Measurements from ENCODE around the gene MAST2. TPM values are rescaled to one million over a fixed set of nuclear protein-coding genes. Genes with fewer than 3 reads are reported as not detected.

MAST2 gene
- total and polyA plus RNA-seq, 3 experiments from 2014 or later: 5.6 to 29.9 (median 29.5) TPM

- Histone ChIP-seq H3K9me3 (ENCODE audit: low read length) (no peaks in the 10 kb centered on the region), H3K4me1 (ENCODE audit: insufficient read depth, low read length) (no peaks in the 10 kb centered on the region), H3K27me3 (ENCODE audit: insufficient read depth, low read length, poor library complexity, severe bottlenecking) (no peaks in the 10 kb centered on the region), H3K4me3 (ENCODE audit: low read length) (no peak overlapping the region), H3K36me3 (ENCODE audit: insufficient read depth, low read length) (no peaks in the 10 kb centered on the region), H3K27ac (ENCODE audit: low read depth, low read length) (no peak overlapping the region)
- CTCF ChIA-PET: no interaction called here
- Mint-ChIP-seq H3K36me3 (peaks cover 20 to 48% (median 25%) of the 10 kb centered on the region in 3 donors), H3K4me3 (no peak overlapping the region), H3K4me1 (no peaks in the 10 kb centered on the region), H3K9me3 (no peaks in the 10 kb centered on the region), H3K27ac (peak overlapping the region in 1 of 8 donors; percentile 23), H3K27me3 (no peaks in the 10 kb centered on the region)
- POLR2A ChIA-PET: no interaction called here
- DNase-seq: no peak
These were observed 205.2 kb downstream of the MAST2 start for GRCh38 chr1:46008585-46008984.

GRCh38 chr1:46010611-46011010, 207.2 kb downstream of the MAST2 start:
- DNase-seq: no peak
- H3K36me3 ChIP-seq (ENCODE audit: insufficient read depth, low read length): no peaks in the 10 kb centered on the region
- ChIA-PET CTCF (no interaction called here), POLR2A (no interaction called here)
- Mint-ChIP-seq H3K4me3 (no peak overlapping the region), H3K27me3 (no peaks in the 10 kb centered on the region), H3K9me3 (no peaks in the 10 kb centered on the region), H3K4me1 (no peaks in the 10 kb centered on the region), H3K27ac (peak overlapping the region in 1 of 8 donors; percentile 48), H3K36me3 (peaks cover 20 to 46% (median 25%) of the 10 kb centered on the region in 3 donors)
- no peak overlapping the region for H3K27ac ChIP-seq (ENCODE audit: low read depth, low read length)
- no peaks in the 10 kb centered on the region for H3K27me3 ChIP-seq (ENCODE audit: insufficient read depth, low read length, poor library complexity, severe bottlenecking)
- H3K9me3 ChIP-seq (ENCODE audit: low read length): no peaks in the 10 kb centered on the region
- H3K4me1 ChIP-seq (ENCODE audit: insufficient read depth, low read length): no peaks in the 10 kb centered on the region
- no peak overlapping the region for H3K4me3 ChIP-seq (ENCODE audit: low read length)

GRCh38 chr1:46011121-46011695, 207.8 kb downstream of the MAST2 start:
- Histone ChIP-seq H3K4me1 (ENCODE audit: insufficient read depth, low read length) (no peaks in the 10 kb centered on the region), H3K27me3 (ENCODE audit: insufficient read depth, low read length, poor library complexity, severe bottlenecking) (no peaks in the 10 kb centered on the region), H3K4me3 (ENCODE audit: low read length) (no peak overlapping the region), H3K9me3 (ENCODE audit: low read length) (no peaks in the 10 kb centered on the region), H3K36me3 (ENCODE audit: insufficient read depth, low read length) (no peaks in the 10 kb centered on the region), H3K27ac (ENCODE audit: low read depth, low read length) (no peak overlapping the region)
- CTCF ChIA-PET: no interaction called here
- no peak for DNase-seq
- H3K4me3 Mint-ChIP-seq: no peak overlapping the region
- H3K4me1 Mint-ChIP-seq: no peaks in the 10 kb centered on the region
- POLR2A ChIA-PET: no interaction called here
- no peak overlapping the region for H3K27ac Mint-ChIP-seq
- peaks cover 20 to 42% (median 25%) of the 10 kb centered on the region in 3 donors for H3K36me3 Mint-ChIP-seq
- no peaks in the 10 kb centered on the region for H3K9me3 Mint-ChIP-seq
- H3K27me3 Mint-ChIP-seq: no peaks in the 10 kb centered on the region

GRCh38 chr1:46012236-46012635, 208.8 kb downstream of the MAST2 start:
- Mint-ChIP-seq H3K36me3 (peaks cover 17 to 35% (median 23%) of the 10 kb centered on the region in 3 donors), H3K27me3 (no peaks in the 10 kb centered on the region), H3K27ac (no peak overlapping the region), H3K9me3 (no peaks in the 10 kb centered on the region), H3K4me3 (no peak overlapping the region), H3K4me1 (no peaks in the 10 kb centered on the region)
- Histone ChIP-seq H3K27ac (ENCODE audit: low read depth, low read length) (no peak overlapping the region), H3K4me1 (ENCODE audit: insufficient read depth, low read length) (no peaks in the 10 kb centered on the region), H3K36me3 (ENCODE audit: insufficient read depth, low read length) (no peaks in the 10 kb centered on the region), H3K27me3 (ENCODE audit: insufficient read depth, low read length, poor library complexity, severe bottlenecking) (no peaks in the 10 kb centered on the region), H3K4me3 (ENCODE audit: low read length) (no peak overlapping the region), H3K9me3 (ENCODE audit: low read length) (no peaks in the 10 kb centered on the region)
- CTCF ChIA-PET: no interaction called here
- POLR2A ChIA-PET: no interaction called here
- DNase-seq: no peak

GRCh38 chr1:46013581-46013980, 210.2 kb downstream of the MAST2 start:
- no peaks in the 10 kb centered on the region for H3K36me3 ChIP-seq (ENCODE audit: insufficient read depth, low read length)
- CTCF ChIA-PET: no interaction called here

GRCh38 chr1:46017876-46018503, 214.6 kb downstream of the MAST2 start:
- POLR2A ChIA-PET: no interaction called here

More at GRCh38 chr1:46013581-46013980, 210.2 kb downstream of the MAST2 start:
- no peaks in the 10 kb centered on the region for H3K9me3 Mint-ChIP-seq
- H3K27me3 Mint-ChIP-seq: no peaks in the 10 kb centered on the region
- no peaks in the 10 kb centered on the region for H3K4me1 Mint-ChIP-seq
- Histone ChIP-seq H3K27me3 (ENCODE audit: insufficient read depth, low read length, poor library complexity, severe bottlenecking) (no peaks in the 10 kb centered on the region), H3K4me3 (ENCODE audit: low read length) (no peak overlapping the region), H3K9me3 (ENCODE audit: low read length) (no peaks in the 10 kb centered on the region), H3K4me1 (ENCODE audit: insufficient read depth, low read length) (no peaks in the 10 kb centered on the region), H3K27ac (ENCODE audit: low read depth, low read length) (no peak overlapping the region)
- no peak for DNase-seq
- H3K27ac Mint-ChIP-seq: no peak overlapping the region
- peaks cover 8 to 22% (median 13%) of the 10 kb centered on the region in 3 donors for H3K36me3 Mint-ChIP-seq
- POLR2A ChIA-PET: no interaction called here
- no peak overlapping the region for H3K4me3 Mint-ChIP-seq

GRCh38 chr1:46019348-46019747, 215.9 kb downstream of the MAST2 start:
- Histone ChIP-seq H3K4me1 (ENCODE audit: insufficient read depth, low read length) (no peaks in the 10 kb centered on the region), H3K27ac (ENCODE audit: low read depth, low read length) (no peak overlapping the region), H3K9me3 (ENCODE audit: low read length) (no peaks in the 10 kb centered on the region), H3K4me3 (ENCODE audit: low read length) (no peak overlapping the region), H3K27me3 (ENCODE audit: insufficient read depth, low read length, poor library complexity, severe bottlenecking) (no peaks in the 10 kb centered on the region), H3K36me3 (ENCODE audit: insufficient read depth, low read length) (no peaks in the 10 kb centered on the region)
- Mint-ChIP-seq H3K27ac (no peak overlapping the region), H3K36me3 (peaks cover 0 to 11% (median 3%) of the 10 kb centered on the region in 3 donors), H3K4me3 (no peak overlapping the region), H3K27me3 (no peaks in the 10 kb centered on the region), H3K9me3 (no peaks in the 10 kb centered on the region), H3K4me1 (no peaks in the 10 kb centered on the region)
- CTCF ChIA-PET: no interaction called here
- POLR2A ChIA-PET: no interaction called here
- no peak for DNase-seq

More at GRCh38 chr1:46017876-46018503, 214.6 kb downstream of the MAST2 start:
- Histone ChIP-seq H3K36me3 (ENCODE audit: insufficient read depth, low read length) (no peaks in the 10 kb centered on the region), H3K27ac (ENCODE audit: low read depth, low read length) (no peak overlapping the region), H3K27me3 (ENCODE audit: insufficient read depth, low read length, poor library complexity, severe bottlenecking) (no peaks in the 10 kb centered on the region), H3K9me3 (ENCODE audit: low read length) (no peaks in the 10 kb centered on the region), H3K4me1 (ENCODE audit: insufficient read depth, low read length) (no peaks in the 10 kb centered on the region), H3K4me3 (ENCODE audit: low read length) (no peak overlapping the region)
- H3K27me3 Mint-ChIP-seq: no peaks in the 10 kb centered on the region
- H3K27ac Mint-ChIP-seq: no peak overlapping the region
- H3K9me3 Mint-ChIP-seq: no peaks in the 10 kb centered on the region
- DNase-seq: no peak
- no peak overlapping the region for H3K4me3 Mint-ChIP-seq
- no peaks in the 10 kb centered on the region for H3K4me1 Mint-ChIP-seq
- peaks cover 0 to 6% (median 3%) of the 10 kb centered on the region in 3 donors for H3K36me3 Mint-ChIP-seq
- CTCF ChIA-PET: interaction anchor here (0.9 kb wide), 1 partner anchor 14 kb away, joined by 3 read pairs; no protein-coding TSS in a partner anchor

- Histone ChIP-seq H3K27ac (ENCODE audit: low read depth, low read length) (no peak overlapping the region), H3K4me3 (ENCODE audit: low read length) (no peak overlapping the region), H3K27me3 (ENCODE audit: insufficient read depth, low read length, poor library complexity, severe bottlenecking) (no peaks in the 10 kb centered on the region), H3K4me1 (ENCODE audit: insufficient read depth, low read length) (no peaks in the 10 kb centered on the region), H3K9me3 (ENCODE audit: low read length) (no peaks in the 10 kb centered on the region), H3K36me3 (ENCODE audit: insufficient read depth, low read length) (no peaks in the 10 kb centered on the region)
- Mint-ChIP-seq H3K27ac (no peak overlapping the region), H3K36me3 (peaks cover 0 to 13% (median 2%) of the 10 kb centered on the region in 3 donors), H3K4me3 (no peak overlapping the region), H3K27me3 (no peaks in the 10 kb centered on the region), H3K9me3 (no peaks in the 10 kb centered on the region), H3K4me1 (no peaks in the 10 kb centered on the region)
- POLR2A ChIA-PET: no interaction called here
- DNase-seq: no peak
- CTCF ChIA-PET: no interaction called here
These were observed 216.6 kb downstream of the MAST2 start for GRCh38 chr1:46020010-46020409.
